ENCODE measurements around the gene ZNF853. TPM values are rescaled to one million over a fixed set of nuclear protein-coding genes. Genes with fewer than 3 reads are reported as not detected.

Gene ZNF853
- polyA plus RNA-seq, 1 donor from 2014 or later, result 1.5 TPM

DNA sequence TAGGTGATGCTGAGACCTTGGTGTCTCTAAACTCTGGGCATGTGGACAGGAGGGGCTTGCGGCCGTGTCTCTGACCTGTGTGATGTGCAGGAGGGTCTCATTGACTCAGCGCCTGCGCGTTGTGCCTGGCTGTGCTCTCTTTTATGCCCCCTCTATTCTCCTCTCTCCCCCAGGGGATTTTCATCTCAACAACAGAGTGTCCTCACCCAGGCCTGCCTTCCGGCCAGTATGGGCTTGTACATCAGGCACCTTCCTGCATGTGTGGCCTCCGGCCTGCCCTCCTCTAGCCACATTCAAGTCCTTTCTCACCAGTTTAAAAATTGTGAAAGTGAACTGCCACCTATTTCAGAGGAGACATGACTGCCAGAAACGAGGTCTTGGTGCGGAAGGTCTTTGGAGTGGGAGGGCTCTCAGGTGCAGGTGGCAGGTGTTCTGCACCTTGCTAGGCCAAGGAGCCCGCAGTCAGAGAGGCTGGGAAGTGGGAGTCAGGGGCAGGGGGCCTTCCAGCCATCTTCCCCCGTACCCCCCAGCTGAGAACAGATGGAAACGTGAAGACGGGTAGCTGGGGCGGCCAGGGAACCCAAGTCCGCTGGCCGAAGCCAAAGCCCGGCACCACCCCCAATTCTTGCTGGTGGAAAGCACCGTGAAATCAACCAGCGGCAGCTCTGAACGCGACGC lies 26.1 kb upstream of the ZNF853 start:
- Mint-ChIP-seq H3K36me3 (peaks cover 7% of the 10 kb centered on the region), H3K27ac (peak overlapping the region in 2 of 3 donors; percentile 90 to 93), H3K4me3 (peak overlapping the region; percentile 72 to 89 (median 86)), H3K4me1 (peaks cover 2 to 15% (median 11%) of the 10 kb centered on the region in 3 donors), H3K9me3 (no peaks in the 10 kb centered on the region), H3K27me3 (no peaks in the 10 kb centered on the region)

DNA sequence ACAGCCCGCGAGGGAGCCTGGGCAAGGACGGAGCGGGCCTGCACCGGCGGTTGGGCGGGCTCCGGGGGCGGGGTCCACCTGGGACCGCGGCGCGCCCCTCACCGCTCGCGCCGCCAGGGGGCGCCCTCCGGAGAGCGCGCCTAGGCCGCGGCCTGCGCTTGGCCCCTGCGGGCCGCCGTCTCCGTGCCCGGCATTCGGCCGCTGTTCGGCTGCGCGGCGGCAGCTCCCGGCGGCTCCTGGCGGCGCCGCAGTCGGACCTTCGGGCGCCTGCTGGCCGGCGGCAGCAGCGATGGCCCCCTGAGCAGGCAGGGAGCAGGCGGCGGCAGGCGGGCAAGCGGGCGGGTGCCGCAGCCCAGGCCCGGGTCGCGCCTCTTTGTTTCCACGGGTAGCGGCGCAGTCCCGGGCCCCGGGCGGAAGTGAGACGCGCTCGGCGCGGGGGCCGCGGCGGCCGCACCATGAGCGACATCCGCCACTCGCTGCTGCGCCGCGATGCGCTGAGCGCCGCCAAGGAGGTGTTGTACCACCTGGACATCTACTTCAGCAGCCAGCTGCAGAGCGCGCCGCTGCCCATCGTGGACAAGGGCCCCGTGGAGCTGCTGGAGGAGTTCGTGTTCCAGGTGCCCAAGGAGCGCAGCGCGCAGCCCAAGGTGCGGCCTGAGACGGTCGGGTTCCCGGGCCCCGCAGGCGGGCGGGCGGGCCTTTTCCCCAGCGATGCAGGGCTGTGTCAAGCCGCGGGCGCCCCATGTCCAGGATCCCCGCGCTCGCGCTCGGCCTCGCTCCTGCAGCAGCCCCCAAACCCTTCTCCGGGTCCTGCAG lies 25.4 kb upstream of the ZNF853 start, which contains the start of gene INTS15:
Gene INTS15, plus strand, starts transcription at position 193 of the 816 bp plus-strand sequence. Its CDS starts 263 bp downstream, at position 456.
- no peaks in the 10 kb centered on the region for H3K27me3 Mint-ChIP-seq
- peaks cover 2 to 15% (median 11%) of the 10 kb centered on the region in 3 donors for H3K4me1 Mint-ChIP-seq
- H3K4me3 Mint-ChIP-seq, result peak within 1 kb of the TSS; percentile 84 to 96 (median 93)
- no peaks in the 10 kb centered on the region for H3K9me3 Mint-ChIP-seq
- H3K36me3 Mint-ChIP-seq, result peaks cover 4% of the 10 kb centered on the region
- H3K27ac Mint-ChIP-seq, result peak within 1 kb of the TSS; percentile 93 to 97 (median 97)

GRCh38 chr7:6590645-6591110 lies 24.7 kb upstream of the ZNF853 start:
- no peaks in the 10 kb centered on the region for H3K27me3 Mint-ChIP-seq
- H3K4me1 Mint-ChIP-seq, result peaks cover 2 to 15% (median 11%) of the 10 kb centered on the region in 3 donors
- H3K36me3 Mint-ChIP-seq, result peaks cover 4% of the 10 kb centered on the region
- peak overlapping the region; percentile 84 to 96 (median 93) for H3K4me3 Mint-ChIP-seq
- no peaks in the 10 kb centered on the region for H3K9me3 Mint-ChIP-seq
- peak overlapping the region; percentile 86 to 97 (median 97) for H3K27ac Mint-ChIP-seq

GRCh38 chr7:6600093-6600492 lies 15.3 kb upstream of the ZNF853 start:
- Mint-ChIP-seq H3K27me3 (no peaks in the 10 kb centered on the region), H3K36me3 (peaks cover 8% of the 10 kb centered on the region), H3K4me1 (peaks cover 0 to 2% (median 1%) of the 10 kb centered on the region in 3 donors), H3K27ac (no peak overlapping the region), H3K4me3 (no peak overlapping the region), H3K9me3 (no peaks in the 10 kb centered on the region)

DNA sequence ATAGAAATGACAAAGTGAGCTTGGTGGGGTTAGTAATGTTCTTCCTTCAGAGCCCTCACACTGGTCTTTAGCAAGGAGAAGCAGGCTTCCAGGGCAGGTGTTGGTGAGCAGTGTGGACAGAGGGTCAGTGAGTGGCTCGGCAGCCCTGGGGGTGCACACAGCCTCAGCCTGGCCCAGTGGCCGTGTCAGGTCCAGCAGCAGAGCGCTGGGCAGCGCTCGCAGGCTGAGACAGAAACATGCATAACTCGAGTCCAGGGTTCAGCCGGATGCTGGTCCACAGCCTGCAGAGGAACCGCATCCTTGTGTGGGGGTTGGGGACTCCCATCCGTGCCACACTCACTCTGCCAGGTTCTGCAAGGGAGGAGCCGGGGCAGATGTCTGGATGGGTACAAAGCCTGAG lies 11.0 kb upstream of the ZNF853 start:
- no peak overlapping the region for H3K27ac Mint-ChIP-seq
- no peak overlapping the region for H3K4me3 Mint-ChIP-seq
- no peaks in the 10 kb centered on the region for H3K27me3 Mint-ChIP-seq
- no peaks in the 10 kb centered on the region for H3K9me3 Mint-ChIP-seq
- no peaks in the 10 kb centered on the region for H3K4me1 Mint-ChIP-seq
- peaks cover 5% of the 10 kb centered on the region for H3K36me3 Mint-ChIP-seq

DNA sequence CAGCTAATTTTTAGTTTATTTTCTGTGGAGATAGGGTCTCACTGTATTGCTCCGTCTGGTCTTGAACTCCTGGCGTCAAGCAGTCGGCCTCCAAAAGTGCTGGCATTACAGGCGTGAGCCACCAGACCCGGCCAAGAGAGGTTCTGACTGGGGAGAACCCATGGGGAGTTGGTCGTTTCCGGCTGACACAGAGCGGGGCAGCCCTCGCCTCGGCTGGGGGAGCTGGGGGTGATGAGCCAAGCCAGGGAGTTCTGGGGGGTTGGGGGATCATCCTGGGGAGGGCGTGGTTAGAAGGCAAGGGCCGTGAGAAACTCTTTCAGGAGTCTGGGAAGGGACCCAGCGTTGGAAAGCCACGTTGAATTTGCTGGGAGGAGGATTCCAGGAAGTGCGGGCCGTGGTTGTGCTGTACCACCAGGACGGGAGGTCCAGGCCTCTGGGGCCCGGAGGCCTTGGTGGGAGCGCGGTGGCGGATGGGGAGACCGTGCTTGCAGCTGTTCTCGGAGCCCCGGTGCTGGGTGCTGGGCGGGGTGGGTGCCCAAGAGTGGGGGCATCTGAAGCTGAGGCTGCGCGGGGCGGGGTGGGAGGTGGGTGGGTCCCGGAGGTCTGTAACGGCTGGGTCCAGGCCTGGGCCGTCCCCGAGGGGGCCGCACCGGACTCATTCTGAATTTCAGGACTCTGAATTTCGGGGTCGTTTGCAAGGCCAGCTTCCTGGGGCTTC lies 8.4 kb upstream of the ZNF853 start:
- no peaks in the 10 kb centered on the region for H3K27me3 Mint-ChIP-seq
- no peak overlapping the region for H3K27ac Mint-ChIP-seq
- H3K36me3 Mint-ChIP-seq, result peaks cover 6% of the 10 kb centered on the region
- H3K4me1 Mint-ChIP-seq, result no peaks in the 10 kb centered on the region
- H3K9me3 Mint-ChIP-seq, result no peaks in the 10 kb centered on the region
- H3K4me3 Mint-ChIP-seq, result no peak overlapping the region

DNA sequence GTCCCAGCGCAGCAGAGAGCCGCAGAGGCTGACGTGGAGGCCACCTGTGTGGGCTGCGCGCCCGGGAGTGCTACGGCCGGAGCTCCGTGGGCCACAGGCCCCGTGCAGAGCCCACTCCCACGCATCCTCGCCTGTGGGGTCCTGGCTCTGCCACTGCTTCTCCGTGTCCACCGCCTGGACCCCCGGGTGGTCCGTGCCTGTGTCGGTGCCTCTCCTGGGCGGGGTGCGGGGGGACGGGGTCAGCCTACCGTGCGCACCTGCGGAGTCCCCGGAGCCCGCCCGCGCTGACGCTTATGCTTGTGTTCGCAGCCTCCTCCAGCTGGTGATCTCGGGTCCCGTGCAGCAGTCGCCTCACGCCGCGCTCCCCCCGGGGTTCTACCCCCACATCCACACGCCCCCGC lies 7.8 kb upstream of the ZNF853 start:
- Mint-ChIP-seq H3K4me1 (no peaks in the 10 kb centered on the region), H3K36me3 (peaks cover 3% of the 10 kb centered on the region), H3K27ac (no peak overlapping the region), H3K27me3 (peaks cover 2% of the 10 kb centered on the region), H3K9me3 (no peaks in the 10 kb centered on the region), H3K4me3 (no peak overlapping the region)

- Mint-ChIP-seq H3K36me3 (peaks cover 3% of the 10 kb centered on the region), H3K9me3 (no peaks in the 10 kb centered on the region), H3K27ac (no peak overlapping the region), H3K27me3 (peaks cover 3% of the 10 kb centered on the region), H3K4me3 (no peak overlapping the region), H3K4me1 (no peaks in the 10 kb centered on the region)
Measured at GRCh38 chr7:6608081-6608480, 7.3 kb upstream of the ZNF853 start.

- Mint-ChIP-seq H3K27ac (no peak overlapping the region), H3K4me3 (no peak overlapping the region), H3K36me3 (peaks cover 3% of the 10 kb centered on the region), H3K9me3 (no peaks in the 10 kb centered on the region), H3K27me3 (peaks cover 5% of the 10 kb centered on the region), H3K4me1 (no peaks in the 10 kb centered on the region)
Measured at GRCh38 chr7:6608794-6609193, 6.6 kb upstream of the ZNF853 start.

GRCh38 chr7:6612819-6613218 lies 2.6 kb upstream of the ZNF853 start:
- Mint-ChIP-seq H3K36me3 (peaks cover 1% of the 10 kb centered on the region), H3K27ac (peak overlapping the region in 1 of 3 donors; percentile 33), H3K27me3 (peaks cover 10% of the 10 kb centered on the region), H3K4me1 (peaks cover 3 to 5% (median 3%) of the 10 kb centered on the region in 3 donors), H3K4me3 (peak overlapping the region; percentile 14 to 86 (median 30)), H3K9me3 (no peaks in the 10 kb centered on the region)

DNA sequence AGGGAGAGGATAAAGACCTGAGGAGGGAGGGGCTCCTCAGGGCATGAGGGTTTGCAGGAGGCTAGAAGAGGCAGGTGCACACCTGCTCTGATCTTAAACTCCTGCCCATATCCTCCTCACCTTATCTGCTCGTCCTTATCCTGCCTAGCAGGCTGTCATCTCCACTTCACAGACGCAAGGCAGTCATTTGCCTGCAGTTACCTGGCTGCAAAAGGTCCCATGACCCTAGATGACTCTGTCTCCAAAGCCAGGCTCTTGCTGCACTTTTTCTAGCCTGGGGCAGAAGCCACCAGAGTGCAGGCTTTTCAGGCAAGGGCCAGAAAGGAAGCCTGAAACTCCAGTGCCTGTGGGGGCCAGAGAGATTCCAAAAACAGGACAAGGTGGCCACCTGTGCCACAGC lies 1.7 kb upstream of the ZNF853 start:
- H3K27me3 Mint-ChIP-seq, result peaks cover 10% of the 10 kb centered on the region
- H3K4me3 Mint-ChIP-seq, result peak overlapping the region in 2 of 4 donors; percentile 31 to 70
- H3K4me1 Mint-ChIP-seq, result peaks cover 3 to 5% (median 3%) of the 10 kb centered on the region in 3 donors
- no peak overlapping the region for H3K27ac Mint-ChIP-seq
- H3K9me3 Mint-ChIP-seq, result no peaks in the 10 kb centered on the region
- H3K36me3 Mint-ChIP-seq, result peaks cover 1% of the 10 kb centered on the region

DNA sequence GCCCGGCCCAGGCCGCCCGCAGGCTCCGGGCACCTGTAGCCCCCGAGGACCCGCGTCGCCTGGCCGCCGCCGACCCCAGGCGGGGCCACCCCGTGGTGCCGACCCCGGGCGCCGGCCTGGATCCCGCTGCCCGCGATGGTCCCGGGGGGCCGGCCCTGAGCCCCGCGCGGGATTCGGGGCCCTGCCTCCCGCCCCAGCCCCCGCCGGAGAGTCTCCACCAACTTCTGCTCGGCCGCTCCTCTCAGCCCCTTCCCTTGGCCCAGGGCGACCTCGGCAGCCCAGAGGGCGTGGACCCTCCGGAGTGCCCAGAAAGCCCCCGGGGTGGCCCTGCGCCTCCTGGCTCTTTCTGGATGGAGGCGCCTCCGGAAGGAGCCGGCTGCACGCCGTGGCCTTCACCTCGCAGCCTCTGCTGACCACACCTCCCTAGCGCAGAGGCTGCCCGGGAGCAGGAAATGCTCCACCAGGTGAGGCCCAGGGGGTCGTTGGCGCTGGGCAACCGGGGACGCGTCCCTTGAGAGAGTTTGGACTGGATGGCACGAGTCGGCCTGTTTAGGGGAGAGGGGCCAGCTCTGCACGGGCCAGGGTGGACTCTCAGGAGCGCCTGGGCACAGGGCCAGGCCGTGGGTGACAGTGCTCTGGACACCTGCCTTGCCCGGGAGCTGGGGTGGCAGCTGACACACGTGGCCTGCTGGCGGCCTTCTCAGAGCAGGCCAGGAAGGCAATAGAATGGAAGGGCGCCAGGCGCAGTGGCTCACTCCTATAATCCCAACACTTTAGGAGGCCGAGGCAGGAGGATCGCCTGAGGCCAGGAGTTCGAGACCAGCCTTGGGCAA lies 529 bp downstream of the ZNF853 start:
- H3K36me3 Mint-ChIP-seq, result peaks cover 1% of the 10 kb centered on the region
- no peak overlapping the region for H3K27ac Mint-ChIP-seq
- peaks cover 12 to 16% (median 15%) of the 10 kb centered on the region in 3 donors for H3K4me1 Mint-ChIP-seq
- peak overlapping the region; percentile 66 to 84 (median 77) for H3K4me3 Mint-ChIP-seq
- peaks cover 10% of the 10 kb centered on the region for H3K27me3 Mint-ChIP-seq
- no peaks in the 10 kb centered on the region for H3K9me3 Mint-ChIP-seq

GRCh38 chr7:6616854-6617643 lies 1.6 kb downstream of the ZNF853 start:
- H3K27ac Mint-ChIP-seq, result no peak overlapping the region
- H3K27me3 Mint-ChIP-seq, result peaks cover 10% of the 10 kb centered on the region
- H3K9me3 Mint-ChIP-seq, result no peaks in the 10 kb centered on the region
- peaks cover 3% of the 10 kb centered on the region for H3K36me3 Mint-ChIP-seq
- H3K4me3 Mint-ChIP-seq, result peak overlapping the region; percentile 37 to 75 (median 67)
- H3K4me1 Mint-ChIP-seq, result peaks cover 15 to 25% (median 21%) of the 10 kb centered on the region in 3 donors
